Stimulated activated CD8-positive, alpha-beta memory T cell treated with anti-CD3 and anti-CD28 coated beads, Interleukin-7, amount 100 ng/mL, for 24 hours (primary cell): ENCODE measurements around the gene RFXANK.

Experiments
- DNase-seq: peaks from one replicate; pipeline ENCODE4 v3.0.0-alpha.2; 2020; ENCODE audit warnings: low read depth

RFXANK gene

DNA sequence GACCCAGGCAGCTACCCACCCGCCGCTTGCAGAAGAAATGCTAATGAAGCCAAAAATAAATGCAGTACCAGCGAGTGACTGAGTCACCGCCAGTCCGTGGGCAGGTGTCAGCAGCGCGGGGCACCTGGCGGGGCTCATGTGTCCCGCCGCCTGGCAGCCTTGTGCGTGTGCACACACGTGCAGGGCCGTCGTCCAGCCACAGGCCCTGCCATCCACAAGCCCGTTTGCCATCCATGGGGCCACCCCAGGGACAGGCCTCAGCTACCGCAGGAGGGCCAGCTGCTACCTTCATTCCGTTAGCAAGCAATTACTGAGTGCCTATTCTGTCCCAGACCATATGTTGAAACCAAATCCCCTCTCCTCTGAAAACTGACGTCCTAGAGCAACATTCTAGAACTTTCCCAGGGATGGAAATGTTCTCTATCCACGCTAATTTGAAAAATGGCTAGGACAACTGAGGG is 40.2 kb downstream of the RFXANK start:
- DNase-seq = no peak

DNA sequence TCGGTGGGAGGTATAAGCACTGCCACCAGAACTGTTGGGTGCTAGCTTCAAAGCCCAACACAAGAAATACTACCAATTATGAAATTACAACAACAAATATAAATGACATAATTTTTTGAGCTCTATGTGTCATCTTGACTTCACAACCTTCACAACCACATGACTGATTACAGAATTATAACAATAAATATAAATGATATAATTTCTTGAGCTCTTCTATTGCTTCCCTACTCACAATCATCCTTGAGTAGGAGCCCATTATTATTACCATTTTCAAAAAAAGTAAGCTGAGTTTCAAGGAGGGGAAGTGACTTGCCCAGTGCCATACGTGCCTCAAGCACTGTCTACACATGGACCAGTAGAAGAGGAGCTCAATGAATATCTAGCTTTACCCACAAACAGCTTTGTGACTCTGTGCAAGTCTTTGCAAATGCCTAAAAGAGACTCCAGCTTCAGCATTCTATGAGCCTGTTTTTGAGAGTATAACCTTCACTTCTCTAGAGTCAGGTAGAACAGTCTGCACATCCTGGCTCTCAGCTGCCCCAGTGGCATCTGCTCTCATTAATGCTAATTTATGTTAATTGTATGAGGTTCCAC is 42.3 kb downstream of the RFXANK start:
- no peak for DNase-seq

DNA sequence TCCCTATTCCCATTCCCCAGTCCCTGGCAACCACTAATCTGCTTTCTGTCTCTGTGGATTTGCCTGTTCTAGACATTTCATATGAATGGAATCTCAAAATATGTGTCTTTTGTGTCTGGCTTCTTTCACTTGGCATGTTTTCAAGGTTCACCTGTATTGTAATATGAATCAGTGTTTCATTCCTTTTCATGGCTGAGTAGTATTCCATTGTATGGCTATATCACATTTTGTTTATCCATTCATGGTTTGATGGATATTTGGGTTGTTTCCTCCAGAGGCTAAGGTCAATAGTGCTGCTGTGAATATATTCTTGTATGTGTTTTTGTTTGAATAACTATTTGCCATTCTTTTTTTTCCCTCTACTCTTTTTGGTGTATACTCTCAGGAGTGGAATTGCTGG is 44.1 kb downstream of the RFXANK start:
- no peak for DNase-seq

DNA sequence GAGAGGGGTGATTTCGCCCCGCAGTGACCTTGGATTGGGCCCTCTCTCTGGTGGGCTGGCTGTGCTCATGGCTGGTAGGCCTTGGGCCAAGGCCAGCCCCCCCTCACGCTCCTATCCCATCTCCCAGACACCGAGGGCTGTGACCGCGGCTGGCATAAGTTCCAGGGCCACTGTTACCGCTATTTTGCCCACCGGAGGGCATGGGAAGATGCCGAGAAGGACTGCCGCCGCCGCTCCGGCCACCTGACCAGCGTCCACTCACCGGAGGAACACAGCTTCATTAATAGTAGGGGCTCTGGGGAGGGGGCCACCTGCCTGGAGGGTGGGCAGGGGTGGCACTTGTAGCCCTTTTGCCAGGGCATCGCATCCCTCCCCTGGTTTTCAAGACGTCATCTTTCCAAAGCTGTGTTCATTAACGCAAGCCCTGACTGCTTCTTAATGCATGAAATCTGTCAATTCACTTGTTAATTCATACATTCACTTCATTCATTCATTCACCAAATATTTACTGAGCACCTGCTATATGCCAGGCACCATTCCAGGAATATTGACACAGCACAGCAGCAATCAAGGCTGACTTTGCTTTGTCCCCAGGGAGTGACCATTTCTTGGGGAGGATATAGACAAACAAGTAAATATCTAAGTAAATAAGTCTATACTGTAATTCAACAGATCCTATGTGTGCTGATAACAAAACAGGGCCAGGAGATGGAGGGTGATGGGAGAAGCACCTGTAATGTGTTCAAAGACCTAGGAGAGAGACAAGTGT is 46.3 kb downstream of the RFXANK start:
- DNase-seq = no peak

DNA sequence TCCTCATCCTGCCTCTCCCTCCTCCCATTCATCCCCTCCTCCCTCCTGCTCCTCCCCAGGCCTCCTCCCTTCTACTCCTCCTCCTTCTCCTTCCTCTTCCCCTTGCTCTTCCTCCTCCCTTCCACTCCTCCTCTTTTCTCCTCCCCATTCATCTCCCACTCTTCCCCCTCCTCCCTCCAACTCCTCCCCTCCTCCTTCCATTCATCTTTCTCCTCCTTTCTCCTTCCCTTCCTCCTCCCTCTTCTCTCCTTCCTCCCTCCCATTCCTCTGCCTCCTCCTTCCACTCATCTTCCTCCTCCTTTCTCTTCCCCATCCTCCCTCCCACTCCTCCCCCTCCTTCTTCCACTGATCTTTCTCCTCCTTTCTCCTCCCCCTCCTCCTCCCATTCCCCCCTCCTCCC is 47.6 kb downstream of the RFXANK start:
- no peak for DNase-seq

DNA sequence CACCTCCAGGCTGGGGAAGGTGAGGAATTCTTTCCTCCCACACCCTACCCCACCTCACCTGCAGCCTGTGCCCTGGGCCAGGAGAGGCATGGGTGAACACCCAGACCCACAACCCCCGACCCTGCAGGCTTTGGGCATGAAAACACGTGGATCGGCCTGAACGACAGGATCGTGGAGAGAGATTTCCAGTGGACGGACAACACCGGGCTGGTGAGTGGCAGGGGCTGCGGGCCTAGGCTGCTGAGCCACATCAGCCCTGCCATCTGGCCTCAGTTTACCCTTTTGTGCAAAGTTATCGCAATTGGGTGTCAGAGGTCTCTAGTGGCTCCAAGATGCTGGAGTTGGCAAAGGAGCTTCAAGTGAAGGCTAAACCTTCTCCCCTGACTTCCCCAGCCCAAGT is 48.4 kb downstream of the RFXANK start:
- DNase-seq = no peak

DNA sequence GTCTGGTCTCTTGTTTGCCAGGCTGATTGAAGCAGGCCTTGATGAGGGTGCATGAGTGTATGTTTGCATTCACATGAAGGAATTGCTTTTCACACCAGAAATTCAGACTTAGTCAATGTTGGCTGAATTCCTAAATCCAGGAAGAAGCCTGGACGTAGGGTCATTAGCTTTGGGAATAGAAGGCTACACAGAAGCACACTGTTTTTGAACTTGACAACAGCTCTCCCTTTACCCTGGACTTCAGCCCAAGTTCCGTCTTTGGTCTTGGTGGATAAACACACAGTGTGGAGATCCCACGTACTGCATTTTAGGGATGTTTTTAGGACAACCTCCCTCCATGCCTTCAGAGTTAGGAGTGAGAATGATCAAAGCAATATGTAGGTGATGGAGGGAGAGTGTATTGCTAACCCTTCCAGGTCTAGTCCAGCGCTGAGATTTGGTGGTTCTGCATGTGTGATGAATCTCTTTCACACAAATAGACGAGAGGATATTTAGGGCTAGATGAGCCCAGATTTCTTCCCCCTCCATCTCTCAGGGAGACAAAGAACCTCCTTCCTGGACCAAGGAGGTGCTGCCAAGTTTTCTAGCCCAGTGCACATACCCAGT is 58.2 kb downstream of the RFXANK start:
- no peak for DNase-seq
